NCI-H2227 (cell line): ENCODE measurements around the gene SLC35F2.
"Not testable (repeated sequence)": the region's sequence is repeated elsewhere in the genome, so short reads cannot be mapped to it uniquely, and the experiment has no call there.

Source experiments
- DNase-seq: peaks from one replicate; lab custom pipeline; 2025; ENCODE audit not compliant: unreplicated experiment; lab: John Stamatoyannopoulos, UW

The SLC35F2 gene

DNA sequence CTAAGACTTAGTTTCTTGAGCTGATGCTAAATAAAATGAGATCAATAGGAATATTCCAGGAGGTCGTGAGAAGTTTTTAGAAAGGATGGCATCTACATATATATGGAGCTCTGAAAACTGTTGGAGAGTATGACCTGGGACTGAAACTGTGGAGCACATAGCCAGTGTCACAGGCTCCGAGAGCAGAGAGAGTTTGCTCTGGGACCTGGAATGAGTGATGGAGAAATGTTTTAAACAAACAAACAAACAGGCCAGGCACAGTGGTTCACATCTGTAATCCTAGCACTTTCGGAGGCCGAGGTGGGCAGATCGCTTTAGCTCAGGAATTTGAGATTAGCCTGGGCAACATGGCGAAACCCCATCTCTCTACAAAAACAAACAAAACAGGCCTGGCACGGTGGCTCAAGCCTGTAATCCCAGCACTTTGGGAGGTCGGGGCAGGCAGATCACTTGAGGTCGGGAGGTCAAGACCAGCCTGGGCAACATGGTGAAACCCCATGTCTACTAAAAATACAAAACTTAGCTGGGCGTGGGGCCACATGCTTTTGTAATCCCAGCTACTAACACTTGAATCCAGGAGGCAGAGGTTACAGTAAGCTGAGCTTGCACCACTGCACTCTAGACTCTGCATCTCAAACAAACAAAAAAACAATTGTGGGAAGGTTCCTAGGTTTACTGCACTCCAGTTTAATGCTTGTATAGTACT, 67.1 kb downstream of the SLC35F2 start:
- DNase-seq = no peak

- no peak for DNase-seq
Measured at GRCh38 chr11:107789767-107790166, 68.8 kb downstream of the SLC35F2 start.

GRCh38 chr11:107787733-107788132, 70.9 kb downstream of the SLC35F2 start:
- no peak for DNase-seq

- peak; percentile 88 for DNase-seq
Measured at GRCh38 chr11:107785401-107785800, 73.2 kb downstream of the SLC35F2 start.

DNA sequence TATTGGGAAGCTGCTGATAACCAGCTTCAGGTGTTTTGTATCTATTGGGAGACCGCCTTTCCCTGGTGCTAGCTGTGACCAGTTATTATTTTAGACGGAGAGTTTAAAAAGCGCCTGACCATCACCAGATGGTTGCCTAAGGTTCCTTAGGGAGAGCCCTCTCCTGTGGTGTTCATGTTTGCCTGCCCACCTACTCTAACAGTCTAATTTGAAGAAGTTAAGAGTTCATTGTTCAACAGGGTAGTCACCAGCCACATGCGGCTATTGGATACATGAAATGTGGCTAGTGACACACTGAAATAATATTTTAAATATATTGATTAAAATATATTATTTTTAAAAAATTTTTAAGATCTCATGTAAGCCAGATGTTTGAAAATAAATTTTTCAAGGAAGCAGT, 75.5 kb downstream of the SLC35F2 start:
- DNase-seq = no peak

DNA sequence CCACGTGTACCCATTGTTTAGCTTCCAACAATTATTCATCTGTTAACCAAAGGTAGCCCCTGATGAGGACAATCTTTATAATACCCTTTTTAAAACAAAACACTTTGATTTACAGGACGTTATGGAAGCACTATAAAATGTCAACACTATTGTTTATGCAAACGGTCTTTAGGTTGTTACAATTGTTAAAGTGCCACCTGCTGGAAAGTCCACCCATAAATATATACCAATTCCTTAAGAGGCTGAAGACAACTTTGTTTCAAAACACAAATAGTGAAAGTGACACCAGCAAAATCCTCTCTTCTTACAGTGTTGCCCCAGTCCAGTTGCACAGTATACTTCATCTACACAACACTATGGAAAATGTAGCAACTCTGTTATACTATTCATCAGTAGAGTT, 77.8 kb downstream of the SLC35F2 start:
- no peak for DNase-seq

- no peak for DNase-seq
Measured at GRCh38 chr11:107780136-107780535, 78.5 kb downstream of the SLC35F2 start.

DNA sequence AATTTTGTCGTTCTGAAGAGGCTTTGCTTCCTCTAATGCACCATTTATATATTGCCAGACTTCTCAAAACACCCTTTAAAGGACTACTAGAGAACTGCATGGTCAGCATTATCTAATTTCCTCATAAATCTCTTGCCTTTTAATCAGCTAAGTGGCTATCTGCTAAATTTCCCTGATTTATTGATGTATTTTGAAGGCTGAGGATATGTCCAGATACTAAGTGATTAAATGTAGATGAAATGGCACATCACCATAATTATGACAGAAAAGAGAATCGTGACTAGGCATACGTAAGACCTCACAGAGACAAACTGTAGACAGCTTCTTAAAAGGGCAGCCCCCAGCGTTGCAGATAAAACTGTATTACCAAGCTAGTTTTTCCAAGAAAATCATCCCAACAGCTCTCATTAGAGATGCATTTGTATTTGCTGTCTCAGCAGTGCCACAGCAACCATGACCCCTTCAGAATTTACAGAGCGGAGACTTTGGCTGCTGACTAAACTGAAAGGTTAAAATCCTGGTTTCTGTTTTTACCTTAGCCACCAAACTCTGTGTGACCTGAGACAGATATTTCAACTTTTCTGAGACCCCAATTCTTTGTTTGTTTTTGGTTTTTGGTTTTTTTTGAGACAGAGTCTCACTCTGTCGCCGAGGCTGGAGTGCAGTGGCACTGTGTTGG, 79.6 kb downstream of the SLC35F2 start:
- DNase-seq = no peak

- DNase-seq = no peak
Measured at GRCh38 chr11:107777110-107777509, 81.5 kb downstream of the SLC35F2 start.

DNA sequence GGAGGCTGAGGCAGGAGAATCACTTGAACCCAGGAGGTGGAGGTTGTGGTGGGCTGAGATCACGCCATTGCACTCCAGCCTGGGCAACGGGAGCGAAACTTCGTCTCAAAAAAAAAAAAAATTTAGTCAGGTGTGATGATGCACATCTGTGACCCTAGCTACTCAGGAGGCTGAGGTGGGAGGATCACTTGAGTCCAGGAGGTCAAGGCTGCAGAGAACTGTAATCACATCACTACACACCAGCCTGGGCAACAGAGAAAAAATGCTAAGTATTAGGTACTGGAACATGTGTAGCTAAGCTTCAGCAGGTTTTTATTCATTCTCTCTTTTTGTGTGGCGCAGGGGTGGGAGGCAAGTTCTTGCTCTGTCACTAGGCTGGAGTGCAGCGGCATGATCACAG, 82.5 kb downstream of the SLC35F2 start:
- no peak for DNase-seq

- DNase-seq = no peak
Measured at GRCh38 chr11:107770551-107770951, 88.0 kb downstream of the SLC35F2 start.

GRCh38 chr11:107769189-107769588, 89.4 kb downstream of the SLC35F2 start:
- no peak for DNase-seq

DNA sequence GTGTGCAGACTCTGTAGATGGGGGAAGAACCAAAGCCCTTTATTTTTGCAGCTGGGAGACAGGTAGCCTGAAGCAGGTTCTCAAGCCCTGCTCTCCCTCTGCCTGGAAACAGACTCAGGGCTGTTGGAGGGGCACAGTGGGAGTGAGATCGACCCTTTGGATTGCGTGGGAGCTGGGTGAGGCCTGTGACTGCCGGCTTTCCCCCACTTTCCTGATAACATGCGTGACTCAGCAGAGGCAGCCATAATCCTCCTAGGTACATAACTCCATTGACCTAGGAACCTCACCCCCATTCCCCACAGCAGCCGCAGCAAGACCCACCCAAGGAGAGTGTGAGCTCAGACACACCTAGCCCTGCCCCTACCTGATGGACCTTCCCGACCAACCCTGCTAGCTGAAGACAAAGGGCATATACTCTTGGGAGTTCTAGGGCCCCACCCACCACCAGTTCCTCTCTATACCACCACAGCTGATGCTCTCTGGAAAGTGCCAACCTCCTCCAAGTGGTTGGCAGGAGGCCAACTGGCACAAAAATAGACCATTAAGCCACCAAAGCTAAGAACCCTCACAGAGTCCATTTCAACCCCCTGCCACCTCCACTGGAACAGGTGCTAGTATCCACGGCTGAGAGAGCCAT, 99.8 kb downstream of the SLC35F2 start:
- not testable (repeated sequence) for DNase-seq

DNA sequence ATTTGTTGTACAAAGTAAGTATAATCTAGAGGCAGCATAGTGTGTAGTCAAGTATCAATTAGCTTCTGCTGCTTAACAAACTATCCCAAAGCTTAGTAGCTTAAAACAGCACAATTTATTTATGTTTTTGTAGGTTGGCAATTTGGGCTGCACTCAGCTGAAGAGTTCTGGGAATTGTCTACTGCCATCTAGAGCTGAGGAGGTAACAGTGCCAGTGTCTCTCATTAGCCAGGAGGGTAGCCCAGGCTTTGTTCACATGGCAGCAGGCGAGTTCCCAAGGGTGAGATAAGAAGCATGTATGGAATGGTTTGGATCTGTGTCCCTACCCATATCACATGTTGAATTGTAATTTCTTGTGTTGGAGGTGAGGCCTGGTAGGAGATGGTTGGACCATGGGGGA, 100.9 kb downstream of the SLC35F2 start:
- DNase-seq = no peak

- DNase-seq = no peak
Measured at GRCh38 chr11:107756553-107756952, 102.0 kb downstream of the SLC35F2 start.

DNA sequence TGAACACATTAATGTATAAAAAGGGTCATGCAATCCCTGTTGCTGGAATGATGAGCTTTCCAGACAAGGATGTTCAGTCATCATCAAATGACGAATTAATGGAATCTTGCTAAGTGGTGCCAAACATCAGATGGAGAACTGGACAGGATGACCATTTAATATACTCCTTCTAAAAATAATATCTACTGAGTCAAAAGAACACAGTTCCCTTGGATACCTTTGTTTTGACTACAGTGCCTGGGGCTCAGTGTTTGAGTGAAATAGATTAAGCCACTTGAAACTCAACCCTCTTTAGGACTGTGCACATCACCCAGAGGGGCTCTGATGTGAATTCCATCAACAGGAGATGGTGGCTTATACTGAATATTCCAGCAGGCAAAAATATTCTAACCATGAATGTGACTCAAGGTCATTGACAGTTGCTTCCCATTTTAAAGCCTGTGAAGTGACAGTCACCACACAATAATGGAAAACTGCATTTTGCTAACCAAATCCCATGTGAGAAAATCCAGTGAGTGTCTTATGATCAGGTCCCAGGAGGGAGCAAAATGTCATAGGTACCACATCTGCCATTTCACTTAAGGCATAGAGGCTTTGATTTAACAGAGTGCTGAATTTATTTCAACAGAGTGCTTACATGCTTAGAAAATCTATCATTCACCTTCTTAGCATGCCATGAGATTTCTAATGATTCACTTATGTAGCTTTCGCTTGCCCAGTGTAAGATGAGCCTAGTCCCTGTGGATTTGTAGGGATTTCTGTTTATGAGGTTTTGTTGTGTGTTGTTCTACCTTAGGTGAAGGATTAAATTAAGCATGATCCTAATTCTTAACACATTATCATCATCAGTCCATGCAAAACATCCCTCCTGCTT, 105.4 kb downstream of the SLC35F2 start:
- no peak for DNase-seq

DNA sequence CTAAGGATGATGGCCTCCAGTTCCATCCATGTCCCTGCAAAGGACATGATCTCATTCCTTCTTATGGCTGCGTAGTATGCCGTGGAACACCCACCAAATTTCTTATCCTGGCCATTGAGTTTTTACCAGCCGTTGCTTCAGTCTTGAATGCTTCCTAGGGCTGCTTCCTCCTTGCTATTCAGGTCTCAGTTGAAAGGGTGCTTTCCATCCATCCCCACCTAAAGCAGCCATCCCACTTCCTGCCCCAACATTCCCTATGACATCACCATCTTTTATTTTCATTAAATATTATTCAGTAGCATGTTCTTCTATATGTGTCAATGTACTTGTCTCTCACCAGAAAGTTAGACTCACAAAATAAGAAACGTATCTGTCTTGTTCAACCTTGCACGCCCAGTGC, 106.1 kb downstream of the SLC35F2 start:
- DNase-seq = no peak

GRCh38 chr11:107751082-107751481, 107.5 kb downstream of the SLC35F2 start:
- DNase-seq = no peak

DNA sequence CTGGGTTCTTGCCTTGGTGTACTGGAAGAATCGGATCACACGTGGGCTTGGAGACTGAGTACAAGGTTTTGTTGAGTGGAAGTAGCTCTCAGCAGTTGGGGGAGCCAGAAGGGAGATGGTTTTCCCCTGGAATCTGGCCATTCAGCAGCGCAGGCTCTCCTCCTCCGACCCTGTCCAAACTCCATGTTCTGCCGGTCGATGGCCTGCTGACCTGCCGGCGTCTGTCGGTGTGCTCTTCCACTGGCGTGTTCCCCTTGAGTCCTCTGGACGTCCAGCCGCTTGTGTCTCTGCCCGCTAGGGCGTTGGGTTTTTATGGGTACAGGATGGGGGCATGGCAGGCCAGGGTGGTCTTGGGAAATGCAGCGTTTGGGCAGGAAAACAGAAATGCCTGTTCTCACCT, 108.3 kb downstream of the SLC35F2 start:
- no peak for DNase-seq

DNA sequence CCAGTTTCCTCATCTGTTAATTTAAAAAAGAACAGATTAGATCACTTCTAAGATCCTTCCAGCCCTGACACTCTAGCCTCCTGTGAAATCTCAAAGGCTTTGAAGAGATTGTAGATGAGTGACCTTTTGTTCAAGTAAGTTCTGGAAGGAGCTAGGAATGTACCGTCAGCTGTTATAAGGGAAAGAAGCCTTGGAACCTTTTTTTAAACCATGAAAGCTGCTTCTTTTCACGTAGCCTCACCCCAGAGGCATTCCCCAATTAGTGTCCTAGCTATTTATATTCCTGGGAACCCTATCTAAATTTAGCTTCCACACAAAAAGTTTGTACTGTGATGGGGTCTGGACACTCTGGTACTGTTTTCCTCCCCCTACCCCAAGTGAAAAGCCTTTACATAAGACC, 111.0 kb downstream of the SLC35F2 start:
- no peak for DNase-seq

- DNase-seq = no peak
Measured at GRCh38 chr11:107744736-107745135, 113.9 kb downstream of the SLC35F2 start.
